BE2C (cell line): ENCODE measurements around the gene DDX11. TPM values are rescaled to one million over a fixed set of nuclear protein-coding genes. Genes with fewer than 3 reads are reported as not detected.
"Not testable (repeated sequence)": the region's sequence is repeated elsewhere in the genome, so short reads cannot be mapped to it uniquely, and the experiment has no call there.

Experiments
- DNase-seq: peaks from one replicate; pipeline ENCODE4 v3.0.0-alpha.2; 2020
- H3K27me3 ChIP-seq: fragments of 250-450 bp; sonication (Bioruptor Pico); 2 replicates; pipeline ENCODE4 v1.5.1; 2020; ENCODE audit warnings: mild to moderate bottlenecking
- H3K36me3 ChIP-seq: fragments of 250-450 bp; sonication (Bioruptor Pico); 2 replicates; pipeline ENCODE4 v1.5.1; 2020; ENCODE audit warnings: mild to moderate bottlenecking
- H3K4me1 ChIP-seq: fragments of 250-450 bp; sonication (Bioruptor Pico); 2 replicates; pipeline ENCODE4 v1.5.1; 2020
- H3K4me3 ChIP-seq: 2 replicates; pipeline ENCODE4 v1.5.1; 2011; ENCODE audit warnings: low read depth, low read length
- H3K9me3 ChIP-seq: fragments of 250-450 bp; sonication (Bioruptor Pico); 2 replicates; pipeline ENCODE4 v1.5.1; 2020
- polyA plus RNA-seq: library from polyadenylated mRNA; unstranded; fragments of >200 nt; gene quantifications from one replicate; pipeline ENCODE4 v1.2.1, GENCODE V29; 2012; ENCODE audit warnings: low read depth, missing spikeins; ENCODE audit not compliant: insufficient read length, insufficient read depth
- TF ChIP-seq, protein P1 (sequence below): IDR thresholded peaks from 2 replicates; pipeline ENCODE4 v1.5.1; 2012; ENCODE audit warnings: mild to moderate bottlenecking, low read depth, low read length

The DDX11 gene
- polyA plus RNA-seq, result 34.4 TPM

DNA sequence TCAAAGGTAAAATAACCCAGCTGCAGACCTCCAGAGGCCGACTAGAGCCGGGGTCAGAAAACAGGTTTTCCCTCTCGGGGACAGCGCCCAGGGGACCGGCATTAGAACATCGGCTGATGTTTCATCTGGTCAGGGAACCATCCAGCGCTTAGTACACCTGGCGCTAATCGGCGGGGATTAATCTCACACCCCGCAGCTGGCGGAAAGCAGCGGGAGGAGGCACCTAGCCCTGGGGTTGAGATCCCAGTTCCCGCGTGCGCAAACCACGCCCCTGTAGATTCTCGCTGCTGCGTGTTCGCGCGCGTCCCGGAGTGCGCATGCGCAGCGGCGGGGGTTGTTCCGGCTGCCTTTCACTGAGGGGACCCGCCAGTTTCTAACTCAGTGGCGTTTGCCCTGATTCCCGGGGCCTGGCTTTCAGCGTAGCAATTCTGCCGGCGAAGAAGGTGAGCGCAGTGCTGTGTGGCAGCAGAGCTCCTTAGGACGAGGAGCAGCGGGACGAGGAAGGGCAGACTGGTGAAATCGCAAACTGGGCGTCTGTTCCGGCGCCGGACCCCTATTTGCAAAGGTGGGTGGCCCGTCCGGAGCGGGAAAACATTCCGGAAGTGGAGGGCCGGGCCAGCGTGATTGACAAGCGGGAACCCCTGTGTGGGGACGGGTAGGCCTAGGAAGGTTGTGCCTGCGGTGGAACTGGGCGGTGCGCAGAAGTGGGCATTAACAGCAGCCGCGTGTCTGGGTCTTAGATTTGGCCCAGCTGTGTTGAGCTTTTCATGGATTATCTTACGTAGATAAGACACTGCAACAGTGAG is at the start of gene DDX11:
TSS of gene DDX11 (plus strand) at position 334 of the 806 bp plus-strand sequence. CDS start 4,534 bp downstream, outside the sequence.
- H3K4me1 ChIP-seq, H3K27me3 ChIP-seq, H3K9me3 ChIP-seq, H3K36me3 ChIP-seq: not testable (repeated sequence)
- H3K4me3 ChIP-seq, result peak within 1 kb of the TSS; percentile 61
- peak; percentile 94 for DNase-seq

DNA sequence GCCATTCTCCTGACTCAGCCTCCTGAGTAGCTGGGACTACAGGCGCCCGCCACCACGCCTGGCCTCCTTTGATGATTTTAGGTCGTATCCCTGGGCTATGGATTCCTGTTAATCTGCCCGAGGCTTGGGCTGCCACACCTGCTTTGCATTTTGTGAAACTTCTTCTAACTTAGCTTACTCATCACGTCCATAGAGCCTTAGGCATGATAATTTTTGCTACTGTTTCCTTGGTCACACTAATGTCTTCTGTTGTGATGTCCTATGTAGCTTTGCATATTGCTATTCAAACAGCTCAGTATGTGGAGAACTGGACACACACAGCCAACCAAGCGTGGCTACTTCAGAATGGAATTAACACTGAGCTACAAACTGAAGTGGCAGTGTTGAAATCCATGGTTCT is 47.5 kb upstream of the DDX11 start:
- DNase-seq, result no peak
- TF ChIP-seq, protein P1, sequence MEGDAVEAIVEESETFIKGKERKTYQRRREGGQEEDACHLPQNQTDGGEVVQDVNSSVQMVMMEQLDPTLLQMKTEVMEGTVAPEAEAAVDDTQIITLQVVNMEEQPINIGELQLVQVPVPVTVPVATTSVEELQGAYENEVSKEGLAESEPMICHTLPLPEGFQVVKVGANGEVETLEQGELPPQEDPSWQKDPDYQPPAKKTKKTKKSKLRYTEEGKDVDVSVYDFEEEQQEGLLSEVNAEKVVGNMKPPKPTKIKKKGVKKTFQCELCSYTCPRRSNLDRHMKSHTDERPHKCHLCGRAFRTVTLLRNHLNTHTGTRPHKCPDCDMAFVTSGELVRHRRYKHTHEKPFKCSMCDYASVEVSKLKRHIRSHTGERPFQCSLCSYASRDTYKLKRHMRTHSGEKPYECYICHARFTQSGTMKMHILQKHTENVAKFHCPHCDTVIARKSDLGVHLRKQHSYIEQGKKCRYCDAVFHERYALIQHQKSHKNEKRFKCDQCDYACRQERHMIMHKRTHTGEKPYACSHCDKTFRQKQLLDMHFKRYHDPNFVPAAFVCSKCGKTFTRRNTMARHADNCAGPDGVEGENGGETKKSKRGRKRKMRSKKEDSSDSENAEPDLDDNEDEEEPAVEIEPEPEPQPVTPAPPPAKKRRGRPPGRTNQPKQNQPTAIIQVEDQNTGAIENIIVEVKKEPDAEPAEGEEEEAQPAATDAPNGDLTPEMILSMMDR, result no peak
- Histone ChIP-seq H3K27me3 (peaks cover 14% of the 10 kb centered on the region), H3K4me1 (no peaks in the 10 kb centered on the region), H3K4me3 (no peak overlapping the region), H3K36me3 (no peaks in the 10 kb centered on the region), H3K9me3 (no peaks in the 10 kb centered on the region)

GRCh38 chr12:31027006-31027405 is 46.7 kb upstream of the DDX11 start:
- H3K4me1 ChIP-seq, H3K36me3 ChIP-seq, DNase-seq, H3K9me3 ChIP-seq, H3K4me3 ChIP-seq: not testable (repeated sequence)
- H3K27me3 ChIP-seq, result peaks cover 11% of the 10 kb centered on the region

DNA sequence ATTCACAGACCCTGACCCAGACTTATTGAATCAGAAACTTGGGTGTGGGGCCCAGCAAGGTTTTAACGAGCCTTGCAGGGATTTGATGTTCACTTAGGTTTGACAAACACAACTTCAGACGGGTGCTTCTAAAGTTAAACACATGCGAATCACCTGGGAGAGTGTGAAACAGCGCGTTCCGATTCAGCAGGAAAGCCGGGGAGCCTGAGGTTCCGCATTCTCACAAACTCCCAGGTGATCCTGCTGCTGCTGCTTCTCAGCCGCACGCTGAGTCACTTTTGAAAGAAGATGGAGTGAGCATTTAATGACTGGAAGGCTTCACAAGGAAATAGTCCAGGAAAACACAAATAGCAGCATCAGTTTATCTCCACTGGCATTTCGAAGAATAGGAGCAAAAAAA is 44.2 kb upstream of the DDX11 start:
- DNase-seq, result no peak
- Histone ChIP-seq H3K27me3 (peaks cover 8% of the 10 kb centered on the region; the same call in 1 of the 2 replicates), H3K36me3 (no peaks in the 10 kb centered on the region), H3K9me3 (no peaks in the 10 kb centered on the region), H3K4me1 (no peaks in the 10 kb centered on the region), H3K4me3 (no peak overlapping the region)
- TF ChIP-seq, protein P1, result no peak

- Histone ChIP-seq H3K9me3 (no peaks in the 10 kb centered on the region), H3K4me1 (no peaks in the 10 kb centered on the region), H3K36me3 (no peaks in the 10 kb centered on the region), H3K4me3 (no peak overlapping the region), H3K27me3 (peaks cover 7% of the 10 kb centered on the region; the same call in 1 of the 2 replicates)
- no peak for DNase-seq
- TF ChIP-seq, protein P1, result no peak
Observed at GRCh38 chr12:31029916-31030562, 43.6 kb upstream of the DDX11 start.

DNA sequence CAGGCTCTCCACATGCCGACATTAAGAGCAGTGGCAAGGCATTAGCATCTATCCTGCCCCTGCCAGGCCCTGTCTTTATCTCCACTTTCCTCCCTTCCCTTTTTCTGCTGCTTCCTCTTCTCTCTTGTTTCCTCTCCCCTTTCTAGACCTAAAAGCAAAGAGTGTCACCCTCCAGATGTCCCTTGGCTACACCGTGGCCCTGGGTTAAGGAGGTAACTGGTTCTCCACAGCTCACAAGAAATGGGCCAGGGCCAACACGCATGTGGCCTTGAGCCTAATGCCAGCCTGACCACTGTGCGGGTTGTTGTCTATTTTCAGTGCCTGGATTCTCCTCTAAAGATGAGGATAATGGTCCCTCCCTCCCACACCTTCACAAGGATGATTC is 41.7 kb upstream of the DDX11 start:
- TF ChIP-seq, protein P1, result no peak
- Histone ChIP-seq H3K27me3 (peaks cover 2% of the 10 kb centered on the region; the same call in 1 of the 2 replicates), H3K9me3 (no peaks in the 10 kb centered on the region)

DNA sequence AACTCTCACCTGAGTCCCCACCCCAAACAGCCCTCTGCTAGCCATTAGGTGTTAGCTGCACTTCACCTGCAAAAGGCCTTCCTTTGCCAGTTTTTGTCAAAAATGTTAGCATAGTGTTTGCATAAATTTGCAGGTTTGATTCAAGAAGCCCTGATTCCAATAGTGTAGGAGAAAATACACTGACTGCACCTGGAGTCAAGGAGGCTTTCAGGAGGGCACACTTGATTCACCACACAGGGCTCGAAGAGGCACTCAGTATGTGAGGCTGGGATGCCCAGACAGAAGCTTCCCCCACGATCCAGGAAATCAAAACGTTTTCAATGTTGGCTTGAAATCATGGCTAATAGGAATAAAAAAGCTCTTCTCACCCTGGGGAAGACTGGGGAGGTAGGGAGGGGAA is 40.5 kb upstream of the DDX11 start:
- Histone ChIP-seq H3K9me3 (no peaks in the 10 kb centered on the region), H3K27me3 (no peaks in the 10 kb centered on the region), H3K36me3 (no peaks in the 10 kb centered on the region), H3K4me3 (no peak overlapping the region), H3K4me1 (no peaks in the 10 kb centered on the region)
- DNase-seq, result no peak
- TF ChIP-seq, protein P1, result no peak

More for the DNA sequence above, 41.7 kb upstream of the DDX11 start:
- Histone ChIP-seq H3K36me3 (no peaks in the 10 kb centered on the region), H3K4me1 (no peaks in the 10 kb centered on the region), H3K4me3 (no peak overlapping the region)
- no peak for DNase-seq
